OCI-LY1 (cell line): Measurements from ENCODE around the gene ZCCHC14.

ENCODE experiments used
- H2AFZ ChIP-seq: fragments of 200-600 bp; sonication (generic), shearing (Covaris generic); 2 replicates; pipeline ENCODE4 v1.6.0; 2014; ENCODE audit warnings: antibody characterized with exemption, mild to moderate bottlenecking, low read length
- H3F3A ChIP-seq: fragments of 200-600 bp; sonication (generic), shearing (Covaris generic); 2 replicates; pipeline ENCODE4 v1.6.0; 2014; ENCODE audit warnings: mild to moderate bottlenecking, antibody characterized with exemption, low read length, moderate library complexity; ENCODE audit not compliant: insufficient read depth
- H3K27ac ChIP-seq: fragments of 200-600 bp; sonication (generic); 2 replicates; pipeline ENCODE4 v1.5.1; 2014; ENCODE audit warnings: low read length, mixed run types, mild to moderate bottlenecking, low read depth; ENCODE audit not compliant: poor library complexity, severe bottlenecking
- H3K27me3 ChIP-seq: fragments of 200-600 bp; sonication (generic); 2 replicates; pipeline ENCODE4 v1.6.0; 2014; ENCODE audit warnings: antibody characterized with exemption, mild to moderate bottlenecking, low read length, moderate library complexity; ENCODE audit not compliant: insufficient read depth
- H3K36me3 ChIP-seq: fragments of 200-600 bp; sonication (generic); 2 replicates; pipeline ENCODE4 v1.6.1; 2014; ENCODE audit warnings: mild to moderate bottlenecking, antibody characterized with exemption, low read length, moderate library complexity, mixed read lengths; ENCODE audit not compliant: insufficient read depth
- H3K4me1 ChIP-seq: fragments of 200-600 bp; sonication (generic); 2 replicates; pipeline ENCODE4 v1.5.1; 2014; ENCODE audit warnings: mild to moderate bottlenecking, low read length, moderate library complexity; ENCODE audit not compliant: insufficient read depth, severe bottlenecking
- H3K4me2 ChIP-seq: fragments of 200-600 bp; sonication (generic), shearing (Covaris generic); 2 replicates; pipeline ENCODE4 v1.6.1; 2014; ENCODE audit warnings: low read length
- H3K4me3 ChIP-seq: fragments of 200-600 bp; sonication (generic); 2 replicates; pipeline ENCODE4 v1.5.1; 2014; ENCODE audit warnings: low read length, low read depth, mild to moderate bottlenecking, mixed read lengths; ENCODE audit not compliant: poor library complexity, severe bottlenecking
- H3K79me2 ChIP-seq: fragments of 200-600 bp; shearing (Covaris generic); 2 replicates; pipeline ENCODE4 v1.6.1; 2016; ENCODE audit warnings: mixed run types, low read length, mixed read lengths; ENCODE audit not compliant: insufficient read depth
- H3K9ac ChIP-seq: fragments of 200-600 bp; sonication (generic), shearing (Covaris generic); 2 replicates; pipeline ENCODE4 v1.6.1; 2014; ENCODE audit warnings: mild to moderate bottlenecking, low read length, mixed read lengths
- H3K9me2 ChIP-seq: fragments of 200-600 bp; sonication (generic), shearing (Covaris generic); 2 replicates; pipeline ENCODE4 v1.6.1; 2014; ENCODE audit warnings: low read depth, mild to moderate bottlenecking, low read length, mixed read lengths
- H3K9me3 ChIP-seq: fragments of 200-600 bp; shearing (Covaris generic); 2 replicates; pipeline ENCODE4 v1.6.1; 2014; ENCODE audit warnings: low read length, mixed read lengths
- H4K20me1 ChIP-seq: fragments of 200-600 bp; sonication (generic), shearing (Covaris generic); 2 replicates; pipeline ENCODE4 v1.6.0; 2016; ENCODE audit warnings: mild to moderate bottlenecking, low read length; ENCODE audit not compliant: insufficient read depth
- EZH2 ChIP-seq: fragments of 200-600 bp; sonication (generic), shearing (Covaris generic); IDR thresholded peaks from 2 replicates; pipeline ENCODE4 v1.8.0; 2017; ENCODE audit warnings: borderline replicate concordance, mixed run types, mild to moderate bottlenecking, antibody characterized with exemption, low read length, moderate library complexity, mixed read lengths
- TF ChIP-seq, protein P1 (sequence below): fragments of 200-600 bp; sonication (generic), shearing (Covaris generic); IDR thresholded peaks from 2 replicates; pipeline ENCODE4 v1.5.1; 2017; ENCODE audit warnings: mild to moderate bottlenecking, antibody characterized with exemption, low read length, moderate library complexity, mixed read lengths

ZCCHC14 gene

DNA sequence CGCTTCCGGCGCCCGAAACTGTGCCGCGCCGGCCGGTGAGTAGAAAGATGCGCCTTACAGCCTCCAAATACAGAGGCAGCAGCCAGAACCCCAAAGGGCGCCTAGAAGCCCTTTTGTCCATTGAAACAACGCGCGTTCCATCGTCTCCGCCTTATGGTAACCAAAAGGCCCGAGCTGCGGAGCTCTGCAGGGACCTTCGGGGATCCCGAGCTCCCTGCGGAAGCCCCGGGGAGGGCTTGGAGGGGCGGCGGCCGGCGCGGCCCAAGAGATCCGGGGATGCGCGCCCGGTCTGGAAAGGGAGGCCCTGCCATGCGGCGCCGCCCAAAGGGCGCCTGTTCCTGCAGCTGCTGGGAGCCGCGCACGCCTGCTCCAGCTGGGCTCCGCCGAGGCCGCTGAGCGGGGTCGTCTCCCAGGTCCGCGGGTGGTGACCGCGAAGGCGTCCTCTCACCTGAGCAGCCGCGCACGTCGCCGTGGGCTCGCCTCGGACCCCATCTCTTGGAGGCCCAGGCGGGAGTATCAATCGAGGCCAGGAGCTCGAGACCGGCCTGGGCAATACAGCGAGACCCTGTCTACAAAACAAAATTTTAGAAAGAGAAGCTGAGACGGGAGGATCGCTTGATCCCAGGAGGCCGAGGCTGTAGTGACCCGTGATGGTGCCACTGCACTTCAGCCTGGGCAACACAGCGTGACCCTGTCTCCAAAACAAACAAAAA lies 108.5 kb downstream of the ZCCHC14 start:
- peaks cover 54% of the 10 kb centered on the region for H3K4me1 ChIP-seq
- peak overlapping the region; percentile 71 for H3K27ac ChIP-seq

DNA sequence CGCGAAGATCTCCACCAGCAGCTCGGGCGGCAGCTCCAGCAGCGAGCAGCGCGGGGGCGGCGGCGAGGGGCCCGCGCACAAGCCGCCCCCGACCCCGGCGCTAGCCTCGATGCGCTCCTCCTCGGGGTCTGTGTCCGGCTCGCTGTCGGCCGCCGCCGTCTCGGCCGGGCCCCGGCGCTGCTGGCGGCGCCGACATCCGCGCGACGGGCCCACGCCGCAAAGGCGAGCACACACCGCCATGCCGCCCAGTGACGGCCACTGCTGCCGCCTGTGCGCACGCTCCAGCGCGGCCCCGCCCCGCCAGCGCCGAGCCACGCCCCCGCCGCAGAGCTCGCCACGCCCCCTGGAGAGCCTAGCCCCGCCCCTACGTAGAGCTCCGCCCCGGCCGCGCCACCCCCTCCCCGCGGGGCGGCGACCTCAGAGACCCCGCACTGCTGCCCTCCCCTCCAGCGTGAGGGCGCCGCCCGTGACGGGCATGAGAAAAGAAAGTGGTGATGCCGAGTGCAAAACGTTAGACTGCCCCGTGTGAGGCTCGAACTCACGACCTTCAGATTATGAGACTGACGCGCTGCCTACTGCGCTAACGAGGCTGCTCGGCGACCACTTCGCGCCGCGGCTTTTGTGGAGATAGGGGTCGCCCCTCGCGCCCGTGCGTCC lies 109.2 kb downstream of the ZCCHC14 start, which contains the start of gene FBXO31:
Gene FBXO31, minus strand, starts transcription at position 272 of the 657 bp plus-strand sequence. Its CDS starts 32 bp downstream, at position 240.
- Histone ChIP-seq H3K9ac (peak within 1 kb of the TSS; percentile 81), H3K9me2 (no peaks in the 10 kb centered on the region), H3K36me3 (peaks cover 9% of the 10 kb centered on the region; the same call in 1 of the 2 replicates), H3K9me3 (no peaks in the 10 kb centered on the region), H3K4me3 (peak within 1 kb of the TSS; percentile 88), H3K4me1 (peaks cover 48% of the 10 kb centered on the region), H4K20me1 (no peaks in the 10 kb centered on the region), H3K79me2 (peaks cover 24% of the 10 kb centered on the region), H2AFZ (no peak within 1 kb of the TSS), H3K27me3 (no peaks in the 10 kb centered on the region), H3F3A (no peaks in the 10 kb centered on the region), H3K4me2 (peak within 1 kb of the TSS; percentile 72), H3K27ac (peak within 1 kb of the TSS; percentile 71)
- TF ChIP-seq, protein P1, sequence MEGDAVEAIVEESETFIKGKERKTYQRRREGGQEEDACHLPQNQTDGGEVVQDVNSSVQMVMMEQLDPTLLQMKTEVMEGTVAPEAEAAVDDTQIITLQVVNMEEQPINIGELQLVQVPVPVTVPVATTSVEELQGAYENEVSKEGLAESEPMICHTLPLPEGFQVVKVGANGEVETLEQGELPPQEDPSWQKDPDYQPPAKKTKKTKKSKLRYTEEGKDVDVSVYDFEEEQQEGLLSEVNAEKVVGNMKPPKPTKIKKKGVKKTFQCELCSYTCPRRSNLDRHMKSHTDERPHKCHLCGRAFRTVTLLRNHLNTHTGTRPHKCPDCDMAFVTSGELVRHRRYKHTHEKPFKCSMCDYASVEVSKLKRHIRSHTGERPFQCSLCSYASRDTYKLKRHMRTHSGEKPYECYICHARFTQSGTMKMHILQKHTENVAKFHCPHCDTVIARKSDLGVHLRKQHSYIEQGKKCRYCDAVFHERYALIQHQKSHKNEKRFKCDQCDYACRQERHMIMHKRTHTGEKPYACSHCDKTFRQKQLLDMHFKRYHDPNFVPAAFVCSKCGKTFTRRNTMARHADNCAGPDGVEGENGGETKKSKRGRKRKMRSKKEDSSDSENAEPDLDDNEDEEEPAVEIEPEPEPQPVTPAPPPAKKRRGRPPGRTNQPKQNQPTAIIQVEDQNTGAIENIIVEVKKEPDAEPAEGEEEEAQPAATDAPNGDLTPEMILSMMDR, result no peak
- TF ChIP-seq EZH2, result no peak

More for the DNA sequence above, 108.5 kb downstream of the ZCCHC14 start:
- H3K79me2 ChIP-seq, result peaks cover 24% of the 10 kb centered on the region
- peaks cover 5% of the 10 kb centered on the region; the same call in 1 of the 2 replicates for H3K36me3 ChIP-seq
- no peaks in the 10 kb centered on the region for H3K9me3 ChIP-seq
- H2AFZ ChIP-seq, result no peak overlapping the region
- peak overlapping the region; percentile 88 for H3K4me3 ChIP-seq
- H3K9me2 ChIP-seq, result no peaks in the 10 kb centered on the region
- H4K20me1 ChIP-seq, result no peaks in the 10 kb centered on the region
- H3K4me2 ChIP-seq, result peak overlapping the region; percentile 69
- no peaks in the 10 kb centered on the region for H3K27me3 ChIP-seq
- peak overlapping the region; percentile 69 for H3K9ac ChIP-seq
- no peak for TF ChIP-seq EZH2
- TF ChIP-seq, protein P1, result no peak
- no peaks in the 10 kb centered on the region for H3F3A ChIP-seq

DNA sequence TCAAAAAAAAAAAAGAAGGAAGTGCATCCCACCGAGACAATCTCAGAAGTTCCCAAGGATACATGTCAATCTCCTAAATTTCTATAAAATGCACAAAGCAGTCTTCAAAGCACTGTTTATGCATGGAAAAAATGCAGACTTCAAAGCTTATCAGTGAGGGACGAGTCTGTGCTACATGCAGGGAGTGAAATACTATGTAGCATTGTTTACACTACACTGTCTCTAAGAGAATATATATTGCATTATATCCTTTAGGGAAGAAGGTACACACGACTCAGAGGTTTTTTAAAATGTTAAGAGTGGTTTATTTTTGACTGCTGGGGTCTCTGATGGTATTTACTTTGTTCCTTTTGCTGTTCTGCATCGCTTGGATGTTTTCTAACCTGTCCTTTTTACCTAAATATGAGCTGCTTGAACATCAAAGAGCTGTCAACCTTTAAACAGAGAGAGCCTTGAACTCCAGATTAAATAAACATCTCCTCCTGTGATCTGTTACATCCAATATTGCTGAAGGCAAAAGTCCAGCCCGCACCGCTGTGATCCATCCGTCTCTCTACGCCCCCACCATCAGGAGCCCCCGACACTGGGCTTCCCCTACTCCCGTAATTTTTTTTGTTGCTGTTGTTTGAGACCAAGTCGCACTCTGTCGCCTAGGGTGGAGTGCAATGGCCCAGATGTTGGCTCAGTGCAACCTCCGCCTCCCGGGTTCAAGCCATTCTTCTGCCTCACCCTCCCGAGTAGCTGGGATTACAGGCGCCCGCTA lies 110.6 kb downstream of the ZCCHC14 start:
- Histone ChIP-seq H3K4me2 (peak overlapping the region; percentile 72), H4K20me1 (no peaks in the 10 kb centered on the region), H3K27ac (no peak overlapping the region), H3K36me3 (peaks cover 9% of the 10 kb centered on the region), H3K9ac (peak overlapping the region; percentile 81), H3K27me3 (no peaks in the 10 kb centered on the region), H3K4me3 (peak overlapping the region; percentile 88), H3K9me2 (no peaks in the 10 kb centered on the region), H3K79me2 (peaks cover 37% of the 10 kb centered on the region), H2AFZ (no peak overlapping the region), H3K4me1 (peaks cover 33% of the 10 kb centered on the region), H3F3A (no peaks in the 10 kb centered on the region), H3K9me3 (no peaks in the 10 kb centered on the region)
- TF ChIP-seq EZH2, result no peak
- TF ChIP-seq, protein P1, result no peak
